Brain microvascular endothelial cell (primary cell): ENCODE measurements around the gene TBC1D23.

Experiments used
- DNase-seq: peaks from one replicate; pipeline ENCODE4 v3.0.0-alpha.2; 2020
- H3K27ac ChIP-seq: fragments of 250-450 bp; sonication (Bioruptor Pico); 2 replicates; pipeline ENCODE4 v1.5.1; 2020; ENCODE audit warnings: mild to moderate bottlenecking, moderate library complexity
- H3K27me3 ChIP-seq: fragments of 250-450 bp; sonication (Bioruptor Pico); replicated peaks from 2 replicates; pipeline ENCODE4 v1.5.1; 2020; ENCODE audit warnings: mild to moderate bottlenecking
- H3K36me3 ChIP-seq: fragments of 250-450 bp; sonication (Bioruptor Pico); replicated peaks from 2 replicates; pipeline ENCODE4 v1.5.1; 2020; ENCODE audit warnings: mild to moderate bottlenecking
- H3K4me3 ChIP-seq: 2 replicates; pipeline ENCODE4 v1.5.1; 2011; ENCODE audit warnings: low read depth, mild to moderate bottlenecking, control low read depth, low read length, moderate library complexity
- in situ Hi-C: cut with HindIII; loops from 2 replicates; pipeline ENCODE4 v1.10.0; 2017; ENCODE audit warnings: low sequenced_read_pairs, low pct_ligation_motif_present
- TF ChIP-seq, protein P1 (sequence below): IDR thresholded peaks from 2 replicates; pipeline ENCODE4 v1.5.1; 2011; ENCODE audit warnings: low read depth, mild to moderate bottlenecking, moderate library complexity, low read length, control low read depth, inconsistent platforms; ENCODE audit errors: missing control alignments

TBC1D23 gene

DNA sequence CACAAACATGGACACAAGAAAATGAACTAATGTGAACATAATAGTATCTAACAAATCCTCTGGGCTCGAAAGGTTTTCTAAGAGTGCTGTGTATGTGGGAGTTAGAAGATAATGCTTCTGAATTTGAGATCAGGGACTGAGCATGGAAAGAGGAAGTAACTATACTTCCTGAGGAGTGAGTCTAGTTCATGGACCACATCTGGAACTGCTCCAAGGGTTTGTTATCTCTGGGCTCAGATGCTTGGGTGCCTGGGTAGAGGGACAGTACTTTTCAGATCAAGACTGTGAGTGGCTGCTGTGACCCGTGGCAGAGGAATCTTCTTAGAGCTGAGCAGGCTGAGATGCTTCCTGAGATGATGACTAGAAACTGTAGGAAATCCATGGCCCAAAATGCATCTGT, 28.5 kb downstream of the TBC1D23 start:
- no peak overlapping the region for H3K27ac ChIP-seq
- TF ChIP-seq, protein P1, sequence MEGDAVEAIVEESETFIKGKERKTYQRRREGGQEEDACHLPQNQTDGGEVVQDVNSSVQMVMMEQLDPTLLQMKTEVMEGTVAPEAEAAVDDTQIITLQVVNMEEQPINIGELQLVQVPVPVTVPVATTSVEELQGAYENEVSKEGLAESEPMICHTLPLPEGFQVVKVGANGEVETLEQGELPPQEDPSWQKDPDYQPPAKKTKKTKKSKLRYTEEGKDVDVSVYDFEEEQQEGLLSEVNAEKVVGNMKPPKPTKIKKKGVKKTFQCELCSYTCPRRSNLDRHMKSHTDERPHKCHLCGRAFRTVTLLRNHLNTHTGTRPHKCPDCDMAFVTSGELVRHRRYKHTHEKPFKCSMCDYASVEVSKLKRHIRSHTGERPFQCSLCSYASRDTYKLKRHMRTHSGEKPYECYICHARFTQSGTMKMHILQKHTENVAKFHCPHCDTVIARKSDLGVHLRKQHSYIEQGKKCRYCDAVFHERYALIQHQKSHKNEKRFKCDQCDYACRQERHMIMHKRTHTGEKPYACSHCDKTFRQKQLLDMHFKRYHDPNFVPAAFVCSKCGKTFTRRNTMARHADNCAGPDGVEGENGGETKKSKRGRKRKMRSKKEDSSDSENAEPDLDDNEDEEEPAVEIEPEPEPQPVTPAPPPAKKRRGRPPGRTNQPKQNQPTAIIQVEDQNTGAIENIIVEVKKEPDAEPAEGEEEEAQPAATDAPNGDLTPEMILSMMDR: no peak
- DNase-seq: peak; percentile 45
- in situ Hi-C loops: no loop called here
- H3K27me3 ChIP-seq: no peaks in the 10 kb centered on the region
- no peak overlapping the region for H3K4me3 ChIP-seq
- peaks cover 10% of the 10 kb centered on the region for H3K36me3 ChIP-seq

DNA sequence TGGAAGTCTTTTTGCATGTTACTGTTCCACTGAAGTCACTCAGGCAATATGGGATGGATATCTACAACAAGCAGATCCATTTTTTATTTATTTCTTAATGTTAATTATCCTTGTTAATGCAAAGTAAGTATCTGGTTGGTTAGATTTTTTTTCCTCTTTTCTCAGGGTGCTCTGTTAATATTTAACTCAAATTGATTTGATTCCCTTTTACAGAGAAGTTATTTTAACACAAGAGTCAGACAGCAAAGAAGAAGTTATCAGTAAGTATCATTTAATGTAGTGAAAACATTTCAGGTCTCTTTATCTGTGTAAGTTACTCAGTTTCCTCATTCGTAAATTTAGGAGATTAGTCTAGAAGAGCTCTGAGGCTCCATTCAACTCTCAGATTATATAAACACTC, 34.3 kb downstream of the TBC1D23 start:
- Histone ChIP-seq H3K27ac (no peak overlapping the region), H3K27me3 (no peaks in the 10 kb centered on the region), H3K4me3 (no peak overlapping the region), H3K36me3 (peaks cover 19% of the 10 kb centered on the region)
- no peak for DNase-seq
- in situ Hi-C loops: no loop called here
- TF ChIP-seq, protein P1: no peak

DNA sequence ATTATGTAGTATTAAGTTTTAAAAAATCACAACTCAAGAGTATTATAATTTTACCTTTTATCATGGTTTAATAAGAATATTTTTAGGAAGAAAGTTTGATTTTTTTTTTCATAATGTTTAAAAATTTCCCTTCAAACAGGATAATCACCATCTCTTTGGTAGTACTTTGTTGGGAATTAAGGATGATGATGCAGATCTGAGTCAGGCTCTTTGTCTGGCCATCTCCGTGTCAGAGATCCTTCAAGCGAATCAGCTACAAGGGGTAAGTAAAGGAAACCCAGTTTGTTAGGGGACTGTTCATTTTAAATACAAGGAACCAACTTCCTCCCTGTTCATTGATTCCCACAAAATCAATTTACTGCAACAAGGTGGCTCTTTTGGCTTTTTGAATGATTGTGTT, 37.0 kb downstream of the TBC1D23 start:
- TF ChIP-seq, protein P1: no peak
- no peak overlapping the region for H3K4me3 ChIP-seq
- H3K36me3 ChIP-seq: peaks cover 13% of the 10 kb centered on the region
- H3K27me3 ChIP-seq: no peaks in the 10 kb centered on the region
- DNase-seq: peak; percentile 19
- H3K27ac ChIP-seq: no peak overlapping the region
- in situ Hi-C loops: no loop called here

DNA sequence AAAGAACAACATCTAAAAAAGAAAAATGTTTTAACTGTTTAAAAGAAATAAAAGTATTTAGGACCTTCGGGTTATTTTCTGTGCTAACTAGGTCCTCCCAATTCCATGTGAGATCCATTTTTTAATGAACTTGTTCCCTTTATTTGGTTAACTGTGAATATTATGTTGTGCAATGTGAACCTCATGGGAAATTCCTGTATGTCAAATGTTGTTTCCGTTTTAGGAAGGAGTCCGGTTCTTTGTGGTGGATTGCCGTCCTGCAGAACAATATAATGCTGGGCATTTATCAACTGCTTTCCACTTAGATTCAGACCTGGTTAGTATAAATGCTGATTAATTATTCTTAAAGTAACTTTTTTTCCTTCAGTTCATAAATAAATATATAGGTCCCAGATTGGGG, 38.2 kb downstream of the TBC1D23 start:
- in situ Hi-C loops: no loop called here
- Histone ChIP-seq H3K36me3 (peaks cover 9% of the 10 kb centered on the region), H3K27me3 (no peaks in the 10 kb centered on the region), H3K4me3 (no peak overlapping the region), H3K27ac (no peak overlapping the region)
- DNase-seq: no peak
- TF ChIP-seq, protein P1: no peak

DNA sequence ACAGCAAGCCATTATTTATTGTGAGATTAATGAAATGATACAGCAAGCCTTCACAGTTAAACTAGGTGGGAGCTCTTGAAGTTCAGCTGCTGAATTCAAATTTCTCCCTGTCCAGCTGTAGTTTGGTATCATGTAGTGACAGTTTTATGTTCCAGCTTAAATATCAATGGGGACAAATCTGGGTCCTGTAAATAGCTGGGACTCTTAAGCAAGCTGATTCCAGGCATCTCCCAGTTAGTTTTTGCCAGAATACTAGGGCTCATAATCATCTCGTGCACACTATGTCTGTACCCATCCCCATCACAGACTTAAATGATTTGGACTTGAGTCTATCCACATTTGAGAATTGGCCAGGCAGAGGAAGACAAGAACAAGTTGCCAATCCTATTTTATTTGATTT, 45.9 kb downstream of the TBC1D23 start:
- in situ Hi-C loops: no loop called here
- DNase-seq: no peak
- Histone ChIP-seq H3K4me3 (no peak overlapping the region), H3K36me3 (peaks cover 13% of the 10 kb centered on the region), H3K27me3 (no peaks in the 10 kb centered on the region), H3K27ac (no peak overlapping the region)
- TF ChIP-seq, protein P1: no peak

DNA sequence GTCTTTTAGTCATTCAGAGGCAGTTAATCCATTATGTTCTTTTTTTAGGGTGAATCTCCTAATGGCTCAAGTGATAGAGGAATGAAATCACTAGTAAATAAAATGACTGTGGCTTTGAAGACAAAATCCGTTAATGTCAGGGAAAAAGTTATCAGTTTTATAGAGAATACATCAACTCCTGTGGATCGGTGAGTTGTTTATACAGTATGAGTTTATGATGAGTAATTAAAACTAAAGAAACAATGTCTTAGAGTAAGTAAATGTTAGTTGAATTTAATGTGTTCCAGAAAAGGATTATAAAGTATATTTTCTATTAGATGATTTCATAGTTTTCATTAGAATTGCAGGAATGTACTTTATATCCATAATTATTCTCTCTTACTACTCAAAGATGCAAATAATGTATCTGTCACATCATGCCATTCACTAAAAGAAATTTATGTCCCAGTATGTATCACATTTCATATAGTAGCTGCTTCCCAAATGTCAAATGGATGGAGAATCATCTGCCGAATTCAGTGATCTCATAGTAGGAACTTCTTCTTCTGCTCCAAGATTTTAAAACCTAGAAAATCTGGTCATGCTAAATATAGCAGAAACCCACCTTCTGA, 49.7 kb downstream of the TBC1D23 start:
- peaks cover 13% of the 10 kb centered on the region for H3K36me3 ChIP-seq
- TF ChIP-seq, protein P1: no peak
- H3K27ac ChIP-seq: no peak overlapping the region
- H3K4me3 ChIP-seq: no peak overlapping the region
- no peaks in the 10 kb centered on the region for H3K27me3 ChIP-seq
- DNase-seq: no peak
- in situ Hi-C loops: no loop called here
